CD4-positive, alpha-beta T cell (primary cell): ENCODE results near the gene CFAP97D1. TPM values are rescaled to one million over a fixed set of nuclear protein-coding genes. Genes with fewer than 3 reads are reported as not detected.

Source experiments
- ATAC-seq: fragments of 200-7000 bp; cut with Tn5 transposase; one replicate; pipeline ENCODE4 v1.10.0; 2022; ENCODE audit warnings: mild to moderate bottlenecking; ENCODE audit not compliant: poor library complexity
- CTCF ChIA-PET: fragments of 350-600 bp; sonication (Branson Sonifier 250); formaldehyde crosslinking; loops from one replicate; lab custom pipeline; 2021; ENCODE audit warnings: antibody characterized with exemption, inconsistent platforms; lab: Charles Lee
- POLR2A ChIA-PET: fragments of 350-600 bp; sonication (Branson Sonifier 250); formaldehyde crosslinking; loops from one replicate; lab custom pipeline; 2021; ENCODE audit warnings: antibody characterized with exemption, inconsistent platforms; lab: Charles Lee
- DNase-seq, 14 experiments: peaks; one replicate each; pipeline ENCODE4 v3.0.0-alpha.2; 2013 to 2020; ENCODE audit warnings: mixed read lengths in 2 of 14
- H3K27ac ChIP-seq, 2 donors: one replicate each; pipeline versions ENCODE4 v1.5.1 to v1.7.0; 2013; ENCODE audit warnings: low read length in 2 of 2, low read depth in 1 of 2, mild to moderate bottlenecking in 1 of 2
- H3K27me3 ChIP-seq, 2 experiments: 1 replicate in 1 of 2; 2 replicates in 1 of 2; pipeline versions ENCODE4 v1.6.1 to v1.7.0; 2013; ENCODE audit warnings: low read length in 2 of 2, control low read depth in 1 of 2, mild to moderate bottlenecking in 1 of 2, moderate library complexity in 1 of 2; ENCODE audit not compliant: insufficient read depth in 2 of 2, control insufficient read depth in 1 of 2
- H3K36me3 ChIP-seq: one replicate; pipeline ENCODE4 v1.6.1; 2013; ENCODE audit warnings: low read length, control low read depth; ENCODE audit not compliant: insufficient read depth
- H3K4me1 ChIP-seq: one replicate; pipeline ENCODE4 v1.6.1; 2013; ENCODE audit warnings: low read length, control low read depth; ENCODE audit not compliant: insufficient read depth
- H3K4me3 ChIP-seq: one replicate; pipeline ENCODE4 v1.5.1; 2013; ENCODE audit warnings: mild to moderate bottlenecking, low read length, moderate library complexity
- H3K9me3 ChIP-seq, 2 experiments: 1 replicate in 1 of 2; 2 replicates in 1 of 2; pipeline versions ENCODE4 v1.6.1 to v1.7.0; 2013; ENCODE audit warnings: low read length in 2 of 2, mild to moderate bottlenecking in 2 of 2, control low read depth in 1 of 2, moderate library complexity in 1 of 2; ENCODE audit not compliant: control insufficient read depth in 1 of 2, insufficient read depth in 1 of 2
- H3K27ac Mint-ChIP-seq: one replicate; pipeline ENCODE4 v1.8.0; 2020; ENCODE audit warnings: mixed read lengths
- H3K27me3 Mint-ChIP-seq: one replicate; pipeline ENCODE4 v1.8.0; 2021; ENCODE audit warnings: mixed read lengths
- H3K36me3 Mint-ChIP-seq: one replicate; pipeline ENCODE4 v1.8.0; 2021; ENCODE audit warnings: low read depth, mixed read lengths
- H3K4me1 Mint-ChIP-seq: one replicate; pipeline ENCODE4 v1.8.0; 2021; ENCODE audit warnings: low read depth, mixed read lengths
- H3K4me3 Mint-ChIP-seq: one replicate; pipeline ENCODE4 v1.8.0; 2020; ENCODE audit warnings: mild to moderate bottlenecking, mixed read lengths
- H3K9me3 Mint-ChIP-seq: one replicate; pipeline ENCODE4 v1.8.0; 2020; ENCODE audit warnings: mixed read lengths
- intact Hi-C, 2 experiments: fragments of 100-400 bp; cut with DNase I in 1 of 2; cut with micrococcal nuclease in 1 of 2; formaldehyde crosslinking; loops; one replicate each; pipeline versions ENCODE4 v1.15.1 to v1.9.0; 2023 to 2025; cut with DNase I, micrococcal nuclease
- total RNA-seq, 174 experiments: library from RNA in 2 of 174; stranded (reverse) in 2 of 174; gene quantifications; one replicate each; pipeline ENCODE4 v1.2.3 and lab custom pipeline; 2021 to 2026
- TF ChIP-seq, protein P1 (sequence below): fragments of 200-600 bp; IDR thresholded peaks from one replicate; pipeline ENCODE4 v1.8.0; 2022; ENCODE audit warnings: antibody characterized with exemption, mild to moderate bottlenecking

CFAP97D1 gene
- total RNA-seq, 2 experiments from 2014 or later: not detected

DNA sequence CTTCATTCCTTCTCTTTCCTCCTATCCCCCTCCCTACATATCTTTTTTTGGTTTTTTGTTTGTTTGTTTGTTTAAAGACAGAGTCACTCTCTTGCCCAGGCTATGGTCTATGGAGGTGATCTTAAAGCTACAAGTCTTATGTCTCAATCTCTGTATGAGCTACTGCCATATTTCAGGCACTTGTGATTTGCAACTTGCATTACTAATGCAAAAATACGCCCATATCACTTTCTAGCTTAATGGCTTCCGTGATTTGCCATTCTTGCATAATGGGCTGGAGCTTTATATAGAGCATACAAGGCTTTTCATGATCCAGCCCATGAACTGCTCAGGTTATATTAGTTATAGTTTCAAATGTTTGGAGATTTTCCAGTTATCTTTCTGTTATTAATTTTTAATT lies 7.5 kb downstream of the CFAP97D1 start:
- H3K4me1 ChIP-seq: no peaks in the 10 kb centered on the region
- ATAC-seq (no peak), DNase-seq (no peak)
- Mint-ChIP-seq H3K27ac (no peak overlapping the region), H3K4me3 (no peak overlapping the region), H3K9me3 (no peaks in the 10 kb centered on the region), H3K27me3 (peaks cover 50% of the 10 kb centered on the region), H3K4me1 (peaks cover 10% of the 10 kb centered on the region), H3K36me3 (no peaks in the 10 kb centered on the region)
- H3K4me3 ChIP-seq: no peak overlapping the region
- H3K27me3 ChIP-seq: peaks cover 9% of the 10 kb centered on the region in 2 experiments
- no peak overlapping the region for H3K27ac ChIP-seq
- H3K9me3 ChIP-seq: no peaks in the 10 kb centered on the region
- TF ChIP-seq, protein P1, sequence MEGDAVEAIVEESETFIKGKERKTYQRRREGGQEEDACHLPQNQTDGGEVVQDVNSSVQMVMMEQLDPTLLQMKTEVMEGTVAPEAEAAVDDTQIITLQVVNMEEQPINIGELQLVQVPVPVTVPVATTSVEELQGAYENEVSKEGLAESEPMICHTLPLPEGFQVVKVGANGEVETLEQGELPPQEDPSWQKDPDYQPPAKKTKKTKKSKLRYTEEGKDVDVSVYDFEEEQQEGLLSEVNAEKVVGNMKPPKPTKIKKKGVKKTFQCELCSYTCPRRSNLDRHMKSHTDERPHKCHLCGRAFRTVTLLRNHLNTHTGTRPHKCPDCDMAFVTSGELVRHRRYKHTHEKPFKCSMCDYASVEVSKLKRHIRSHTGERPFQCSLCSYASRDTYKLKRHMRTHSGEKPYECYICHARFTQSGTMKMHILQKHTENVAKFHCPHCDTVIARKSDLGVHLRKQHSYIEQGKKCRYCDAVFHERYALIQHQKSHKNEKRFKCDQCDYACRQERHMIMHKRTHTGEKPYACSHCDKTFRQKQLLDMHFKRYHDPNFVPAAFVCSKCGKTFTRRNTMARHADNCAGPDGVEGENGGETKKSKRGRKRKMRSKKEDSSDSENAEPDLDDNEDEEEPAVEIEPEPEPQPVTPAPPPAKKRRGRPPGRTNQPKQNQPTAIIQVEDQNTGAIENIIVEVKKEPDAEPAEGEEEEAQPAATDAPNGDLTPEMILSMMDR: no peak
- intact Hi-C loops: no loop called here
- POLR2A ChIA-PET: no interaction called here
- H3K36me3 ChIP-seq: no peaks in the 10 kb centered on the region
- CTCF ChIA-PET: interaction anchor here (1.2 kb wide), 1 partner anchor 9 kb away, joined by 3 read pairs; the partner anchor contains the start of gene DUSP3

DNA sequence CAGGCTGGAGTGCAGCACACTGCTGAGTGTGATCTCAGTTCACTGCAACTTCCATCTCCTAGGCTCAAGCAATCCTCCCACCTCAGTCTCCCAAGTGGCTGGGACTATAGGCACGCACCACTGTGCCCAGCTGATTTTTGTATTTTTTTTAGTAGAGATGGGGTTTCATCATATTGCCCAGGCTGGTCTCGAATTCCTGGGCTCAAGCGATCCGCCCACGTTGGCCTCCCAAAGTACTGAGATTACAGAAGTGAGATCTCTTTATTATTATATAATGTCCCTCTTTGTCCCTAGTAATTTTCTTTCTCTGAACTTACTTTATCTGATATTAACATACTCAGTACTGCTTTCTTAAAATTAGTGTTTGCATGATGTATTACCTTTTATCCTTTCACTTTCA lies 8.3 kb downstream of the CFAP97D1 start:
- Histone ChIP-seq H3K27me3 (peaks cover 3 to 4% of the 10 kb centered on the region in 2 experiments), H3K4me3 (no peak overlapping the region), H3K4me1 (no peaks in the 10 kb centered on the region), H3K27ac (no peak overlapping the region), H3K9me3 (no peaks in the 10 kb centered on the region), H3K36me3 (no peaks in the 10 kb centered on the region)
- DNase-seq: no peak
- H3K27ac Mint-ChIP-seq: no peak overlapping the region
- ATAC-seq: no peak
- intact Hi-C loops: no loop called here
- TF ChIP-seq, protein P1: no peak
- peaks cover 48% of the 10 kb centered on the region for H3K27me3 Mint-ChIP-seq
- peaks cover 10% of the 10 kb centered on the region for H3K4me1 Mint-ChIP-seq
- POLR2A ChIA-PET: no interaction called here
- no peaks in the 10 kb centered on the region for H3K9me3 Mint-ChIP-seq
- H3K4me3 Mint-ChIP-seq: no peak overlapping the region
- CTCF ChIA-PET: interaction anchor here (1.2 kb wide), 1 partner anchor 10 kb away, joined by 3 read pairs; the partner anchor contains the start of gene DUSP3
- H3K36me3 Mint-ChIP-seq: no peaks in the 10 kb centered on the region

DNA sequence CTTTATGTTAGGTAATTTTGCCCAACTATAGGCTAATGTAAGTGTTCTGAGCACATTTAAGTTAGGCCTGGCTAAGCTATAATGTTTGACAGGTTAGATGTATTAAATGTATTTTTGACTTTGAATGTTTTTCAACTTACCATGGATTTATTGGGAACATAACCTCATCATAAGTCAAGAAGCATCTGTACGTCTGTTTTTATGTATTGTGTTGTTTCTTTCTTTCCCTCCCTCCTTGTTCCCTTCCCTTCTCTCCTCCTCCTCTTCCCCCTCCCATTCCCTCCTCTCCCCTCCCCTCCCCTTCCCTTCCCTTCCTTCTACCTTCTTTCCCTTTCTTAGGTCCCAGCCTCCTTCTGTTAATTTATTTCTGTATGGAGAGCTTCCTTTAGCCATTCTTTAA lies 9.2 kb downstream of the CFAP97D1 start:
- POLR2A ChIA-PET: interaction anchor here (0.6 kb wide), 1 partner anchor 11 kb away, joined by 3 read pairs; the partner anchor contains the start of gene DUSP3
- H3K4me1 Mint-ChIP-seq: peaks cover 10% of the 10 kb centered on the region
- H3K4me3 ChIP-seq: no peak overlapping the region
- H3K4me3 Mint-ChIP-seq: no peak overlapping the region
- CTCF ChIA-PET: interaction anchor here (1.0 kb wide), 1 partner anchor 24 kb away, joined by 3 read pairs; no protein-coding TSS in a partner anchor
- H3K36me3 ChIP-seq: no peaks in the 10 kb centered on the region
- no peaks in the 10 kb centered on the region for H3K9me3 ChIP-seq
- ATAC-seq (no peak), DNase-seq (no peak)
- intact Hi-C loops: no loop called here
- H3K27me3 ChIP-seq: peaks cover 0 to 4% of the 10 kb centered on the region in 2 experiments
- TF ChIP-seq, protein P1: no peak
- no peaks in the 10 kb centered on the region for H3K36me3 Mint-ChIP-seq
- H3K27ac Mint-ChIP-seq: no peak overlapping the region
- H3K9me3 Mint-ChIP-seq: no peaks in the 10 kb centered on the region
- H3K27me3 Mint-ChIP-seq: peaks cover 45% of the 10 kb centered on the region
- H3K4me1 ChIP-seq: no peaks in the 10 kb centered on the region
- no peak overlapping the region for H3K27ac ChIP-seq
